NCI-H1417 treated with DMSO at 0.1 percent for 48 hours (cell line): Measurements from ENCODE around the gene TMEM163.

Experiments
- DNase-seq: peaks from one replicate; lab custom pipeline; 2025; lab: John Stamatoyannopoulos, UW

TMEM163 gene

DNA sequence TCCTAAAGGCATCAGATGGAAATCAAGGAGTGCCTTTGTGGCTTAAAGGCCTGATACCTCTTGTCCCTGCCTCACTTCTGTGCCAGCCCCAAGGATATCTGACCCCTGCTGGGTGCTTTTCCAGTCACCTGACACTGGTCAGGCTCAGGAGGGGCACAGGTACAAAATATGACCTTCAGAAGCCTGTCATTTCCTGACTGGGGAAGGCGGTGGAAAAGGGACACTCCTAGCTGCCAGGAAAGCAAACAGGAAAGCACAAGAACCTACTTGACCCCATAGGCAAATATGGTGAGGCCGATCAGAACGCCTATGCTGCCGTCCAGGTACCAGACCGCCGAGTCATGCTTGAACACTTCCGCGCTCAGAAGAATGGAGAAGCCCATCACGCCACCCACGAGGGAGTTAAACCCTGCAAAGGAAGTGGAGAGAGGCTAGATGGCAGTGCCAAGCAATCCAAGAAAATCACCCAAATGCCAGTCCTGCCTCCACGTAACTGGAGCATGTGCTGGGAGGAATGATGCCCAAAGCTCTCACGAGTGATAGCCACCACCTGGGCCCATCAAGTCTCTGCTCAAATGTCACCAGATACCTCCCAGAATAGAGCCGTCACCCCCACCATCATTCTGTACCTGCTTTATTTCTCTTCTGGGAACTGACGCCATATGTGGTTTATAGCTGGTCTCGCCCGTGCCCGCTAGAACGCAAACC is 260.9 kb downstream of the TMEM163 start:
- no peak for DNase-seq

DNA sequence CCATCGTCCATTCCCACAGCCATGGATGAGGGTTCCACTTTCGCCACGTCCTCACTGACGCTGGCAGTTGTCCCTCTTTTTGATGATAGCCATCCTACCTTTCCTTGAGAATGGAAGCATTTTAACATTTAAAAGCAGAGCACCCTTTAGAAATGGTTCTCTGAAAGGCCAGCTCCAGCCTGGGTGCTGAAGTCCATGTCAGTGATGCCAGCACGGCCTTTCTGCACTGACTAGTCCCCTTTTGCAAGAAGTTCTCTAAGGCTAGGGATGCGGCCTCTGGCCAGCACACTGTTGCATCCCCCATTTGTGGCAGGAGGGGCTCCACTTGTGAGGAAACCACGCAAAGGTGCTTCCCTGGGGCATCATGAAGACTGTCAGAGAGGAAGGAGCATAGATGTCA is 261.4 kb downstream of the TMEM163 start:
- DNase-seq, result no peak

DNA sequence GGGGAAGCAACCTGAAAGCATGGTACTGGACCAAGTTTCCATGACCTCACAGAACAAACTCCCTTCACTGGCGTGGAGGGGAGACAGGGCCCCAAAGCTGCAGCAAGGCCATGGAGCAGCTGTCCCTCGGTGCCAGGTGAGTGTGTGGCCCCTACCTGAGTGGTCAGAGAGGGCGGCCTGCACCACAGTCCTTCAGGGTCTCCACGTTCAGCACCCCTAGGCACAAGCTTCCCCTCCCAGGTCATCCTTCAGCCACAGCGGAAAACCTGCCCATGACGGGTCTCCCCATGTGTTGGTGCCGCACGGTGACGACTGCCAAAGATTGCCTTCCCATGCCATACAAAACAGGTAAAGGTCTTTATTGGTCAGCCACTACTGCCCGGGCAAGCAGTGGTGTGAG is 263.4 kb downstream of the TMEM163 start:
- no peak for DNase-seq

DNA sequence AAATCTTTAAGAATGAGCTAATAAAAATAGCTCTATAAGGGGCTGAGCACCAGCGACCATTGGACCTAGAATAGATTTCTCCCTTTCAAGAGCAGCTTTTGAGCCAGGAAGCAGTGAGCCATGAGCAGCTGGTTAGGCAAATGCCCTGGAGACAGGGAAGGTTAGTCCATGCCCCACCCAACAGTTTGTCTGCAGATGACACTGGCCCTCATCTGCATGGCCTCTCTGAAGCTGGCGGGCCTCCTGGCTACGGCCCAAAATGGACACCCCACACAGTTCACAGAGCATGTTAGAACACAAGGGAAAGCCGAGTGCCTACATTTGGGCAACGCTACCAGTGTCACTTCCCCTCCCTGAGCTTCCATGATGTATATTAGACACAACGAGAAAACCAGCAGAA is 263.9 kb downstream of the TMEM163 start:
- no peak for DNase-seq

DNA sequence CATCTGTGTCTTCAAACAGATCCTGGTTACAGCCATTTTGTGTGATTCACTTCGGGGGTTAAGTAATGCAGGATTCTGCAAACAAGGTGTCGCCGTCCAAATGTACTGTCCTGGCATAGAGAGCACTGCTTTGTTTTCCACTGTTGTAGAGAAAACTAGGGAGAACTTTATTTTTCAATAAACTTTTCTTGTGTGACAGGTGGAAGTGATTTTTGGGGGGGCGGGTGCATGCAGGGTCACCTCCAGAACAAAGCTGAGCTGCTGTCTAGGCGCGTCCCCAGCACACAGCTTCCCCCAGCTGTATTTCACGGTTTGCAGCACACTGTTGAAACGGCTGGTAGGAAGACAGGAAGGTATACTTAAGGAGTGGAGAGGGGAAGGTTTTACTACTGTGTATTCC is 264.4 kb downstream of the TMEM163 start:
- no peak for DNase-seq

DNA sequence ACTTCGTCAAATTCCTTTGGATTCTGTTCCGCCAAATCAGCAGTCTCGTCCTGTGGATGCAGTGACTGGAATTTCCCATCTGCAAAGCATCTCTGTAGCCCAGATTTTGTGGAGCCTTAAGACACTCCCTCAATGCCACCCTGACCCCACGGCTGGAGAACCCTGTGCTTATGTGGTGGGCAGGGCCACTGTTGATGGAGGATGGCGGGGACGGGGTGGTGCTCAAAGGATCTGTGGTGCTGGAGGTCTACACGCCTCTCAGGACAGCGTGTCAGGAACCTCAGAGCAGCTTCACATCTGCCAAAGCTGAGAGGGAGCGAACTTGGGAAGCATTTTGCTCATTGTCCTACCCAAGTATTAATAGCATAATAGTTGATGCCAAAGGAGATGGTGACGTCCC is 264.8 kb downstream of the TMEM163 start:
- DNase-seq, result no peak

DNA sequence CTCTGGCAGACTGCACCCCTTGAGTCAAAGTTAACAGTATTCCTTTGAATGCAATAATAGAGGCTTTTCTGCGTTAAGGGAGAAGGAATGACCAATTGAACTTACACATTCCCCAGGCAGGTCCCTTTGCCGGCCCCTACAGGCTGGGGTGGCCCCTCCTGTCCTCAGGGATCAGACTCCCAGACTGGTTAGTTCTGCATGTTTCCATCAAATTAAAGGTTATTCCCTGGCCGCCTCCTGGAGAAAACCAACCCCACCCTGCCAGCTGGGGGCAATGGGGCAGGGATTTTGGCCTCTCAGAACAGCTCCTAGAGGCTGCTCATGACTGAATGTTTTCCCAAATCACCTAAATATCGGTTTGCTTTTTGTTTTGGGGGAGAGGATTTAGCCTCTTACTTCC is 265.3 kb downstream of the TMEM163 start:
- no peak for DNase-seq

DNA sequence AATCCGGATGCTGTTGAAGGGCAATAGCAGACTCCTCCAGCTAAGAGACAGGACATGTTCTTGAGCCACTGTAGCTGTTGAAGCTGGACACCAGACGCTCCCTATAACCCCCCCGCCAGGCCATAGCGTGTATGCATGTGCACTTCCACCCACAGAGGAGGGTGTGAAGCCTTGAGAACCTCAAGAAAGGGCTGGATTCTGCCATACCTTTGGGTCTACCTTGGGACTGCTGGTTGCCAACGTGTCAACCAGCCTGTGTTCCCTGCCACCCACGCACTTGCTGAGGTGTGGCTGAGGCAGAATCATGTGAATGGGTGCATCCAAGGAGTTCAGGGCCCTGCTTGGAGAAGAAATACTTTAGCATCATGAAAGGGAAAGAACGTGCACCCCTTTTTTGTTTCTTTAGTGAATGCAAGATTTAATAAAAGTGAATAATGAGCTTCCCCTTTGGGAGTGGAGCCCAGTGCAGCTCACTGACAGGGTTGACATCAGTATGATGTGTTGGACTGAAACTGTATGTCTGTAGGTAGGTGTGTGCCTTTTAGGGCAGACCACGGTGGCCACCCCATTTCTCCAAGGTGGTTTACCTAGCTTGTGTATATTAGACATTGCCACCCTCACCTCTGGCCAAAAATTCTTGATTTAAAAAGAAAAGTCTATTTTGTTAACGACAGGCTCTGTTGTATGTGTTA is 266.6 kb downstream of the TMEM163 start:
- no peak for DNase-seq

DNA sequence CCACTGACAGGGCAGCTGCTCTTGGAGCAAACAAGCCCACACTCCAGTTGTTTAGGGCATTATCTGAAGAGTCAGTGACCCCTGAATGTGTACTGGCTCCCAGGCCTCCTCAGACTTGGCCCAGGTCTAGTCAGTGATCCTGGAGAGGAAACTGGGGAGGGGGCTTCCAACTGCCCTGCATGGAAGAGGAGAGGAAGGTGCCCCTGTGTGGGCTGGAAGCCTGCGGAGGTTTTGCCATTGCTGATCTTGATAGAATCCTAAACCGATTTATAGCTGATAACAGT is 267.5 kb downstream of the TMEM163 start:
- DNase-seq, result no peak

DNA sequence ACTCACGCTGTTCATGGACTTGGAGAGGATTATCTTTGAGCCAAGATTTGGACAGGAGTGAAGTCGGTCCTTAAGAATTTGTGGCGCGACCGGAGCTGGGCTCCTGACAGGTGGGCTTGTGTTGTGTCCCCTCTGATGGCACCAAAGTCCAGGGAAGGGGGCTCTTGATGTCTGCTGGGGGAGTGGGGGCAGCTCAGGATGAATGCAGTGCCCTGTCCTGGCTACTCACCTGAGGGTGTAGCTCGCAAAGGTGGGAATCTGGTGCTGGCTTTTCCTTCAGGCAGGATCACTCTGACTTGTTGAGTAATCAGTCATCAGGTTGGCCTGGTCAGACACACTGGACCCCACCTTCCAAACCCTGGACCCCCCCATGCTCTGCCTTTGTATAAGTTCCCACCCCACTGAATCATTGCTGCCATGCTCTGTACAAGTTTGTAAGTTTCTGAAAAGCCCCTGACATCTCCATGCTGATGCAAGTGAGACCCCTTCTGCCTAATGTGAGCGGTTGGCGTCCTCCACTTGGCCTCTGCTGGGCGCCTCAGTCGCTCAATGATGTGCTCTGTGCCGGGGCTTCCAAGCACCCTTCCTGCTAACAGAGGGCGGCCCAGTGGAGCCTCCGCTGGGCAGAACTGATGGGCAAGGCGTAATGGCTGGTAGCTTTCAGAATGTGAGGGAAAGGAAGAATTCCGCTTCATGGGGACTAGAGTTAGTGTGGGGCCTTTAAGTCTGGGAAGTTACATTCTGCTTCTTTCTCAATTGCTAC is 268.9 kb downstream of the TMEM163 start:
- DNase-seq, result no peak

DNA sequence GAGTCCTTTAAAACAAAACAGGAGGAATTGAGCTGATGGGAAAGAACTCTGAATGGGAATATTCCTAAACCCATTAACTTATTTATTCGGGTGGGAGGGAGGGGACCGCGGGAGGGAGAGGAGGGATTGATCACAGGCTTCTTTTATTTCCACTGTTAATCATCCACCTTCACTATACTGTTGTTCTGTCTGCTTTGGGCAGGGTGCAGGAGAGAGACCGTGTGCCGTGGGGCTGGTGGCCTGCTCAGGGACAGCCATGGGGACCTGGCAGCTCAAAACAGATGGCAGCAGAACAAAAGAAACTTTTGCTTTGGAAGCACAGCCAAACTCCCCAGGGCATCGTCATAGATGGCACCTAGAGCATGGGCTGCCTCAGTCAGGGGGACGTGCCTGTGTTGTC is 269.6 kb downstream of the TMEM163 start:
- DNase-seq, result no peak

DNA sequence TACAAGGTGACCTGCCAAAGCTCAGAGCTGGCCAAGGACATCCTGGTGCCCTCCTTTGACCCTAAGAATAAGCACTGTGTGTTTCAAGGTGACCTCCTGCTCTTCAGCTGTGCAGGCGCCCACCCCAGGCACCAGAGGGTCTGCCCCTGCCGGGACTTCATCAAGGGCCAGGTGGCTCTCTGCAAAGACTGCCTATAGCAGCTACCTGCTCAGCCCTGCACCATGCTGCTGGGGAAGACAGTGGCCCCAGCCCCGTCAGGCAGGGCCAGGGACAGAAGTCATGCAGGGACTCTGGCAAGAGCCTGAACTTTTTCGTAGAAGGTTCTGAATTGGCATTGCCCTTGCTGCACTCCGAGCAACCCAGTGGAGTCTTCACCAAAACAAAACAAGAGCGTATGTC is 270.1 kb downstream of the TMEM163 start:
- no peak for DNase-seq

DNA sequence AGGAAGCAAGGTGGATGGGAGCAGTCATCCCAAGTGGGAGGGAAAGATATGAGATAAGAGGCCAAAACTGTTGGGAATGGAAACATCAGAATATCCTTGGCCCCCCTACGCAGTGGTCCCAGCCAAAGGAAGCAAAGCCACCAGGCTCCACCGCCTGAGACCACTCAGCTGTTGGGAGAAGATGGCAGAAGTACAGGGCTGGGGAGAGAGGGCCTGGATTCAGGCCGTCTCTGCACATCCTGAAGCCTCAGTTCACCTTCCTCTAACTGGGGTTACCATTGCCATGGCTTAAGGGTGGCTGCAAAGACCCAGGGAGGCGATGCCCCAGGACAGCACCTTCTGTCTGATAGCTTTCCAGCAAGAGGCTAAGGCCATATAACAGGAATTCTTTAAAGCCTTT is 271.1 kb downstream of the TMEM163 start:
- DNase-seq, result no peak

DNA sequence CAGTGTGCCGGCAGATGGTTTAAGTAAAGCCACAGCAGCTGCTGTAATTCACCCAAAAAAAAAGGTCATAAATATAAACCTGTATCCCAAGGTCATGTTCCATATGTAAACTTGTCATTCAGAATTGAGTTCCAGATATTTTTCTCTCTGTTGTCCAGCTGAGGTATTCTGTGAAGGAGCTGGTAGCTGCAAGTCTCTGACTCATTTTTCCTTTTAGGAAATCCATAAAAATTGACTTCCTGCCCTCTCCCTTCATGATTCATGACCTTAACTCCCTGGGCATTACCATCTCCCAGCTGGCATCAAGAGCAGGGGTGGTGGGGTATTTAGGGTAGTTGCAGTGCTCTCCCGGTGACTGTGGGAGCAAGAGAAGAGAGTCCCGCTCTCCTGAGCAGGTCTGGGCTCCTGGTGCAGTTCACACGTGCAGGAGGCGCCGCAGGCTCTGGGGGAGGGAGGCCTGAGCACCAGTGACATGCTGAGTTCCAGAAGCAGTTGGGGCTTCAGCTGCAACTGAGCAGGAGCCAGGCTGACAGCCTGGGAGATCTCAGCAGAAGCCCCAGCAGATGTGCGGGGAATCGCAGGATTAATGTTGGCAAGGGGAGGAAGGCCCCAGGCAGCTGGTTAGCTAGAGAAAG is 272.3 kb downstream of the TMEM163 start:
- DNase-seq, result no peak

DNA sequence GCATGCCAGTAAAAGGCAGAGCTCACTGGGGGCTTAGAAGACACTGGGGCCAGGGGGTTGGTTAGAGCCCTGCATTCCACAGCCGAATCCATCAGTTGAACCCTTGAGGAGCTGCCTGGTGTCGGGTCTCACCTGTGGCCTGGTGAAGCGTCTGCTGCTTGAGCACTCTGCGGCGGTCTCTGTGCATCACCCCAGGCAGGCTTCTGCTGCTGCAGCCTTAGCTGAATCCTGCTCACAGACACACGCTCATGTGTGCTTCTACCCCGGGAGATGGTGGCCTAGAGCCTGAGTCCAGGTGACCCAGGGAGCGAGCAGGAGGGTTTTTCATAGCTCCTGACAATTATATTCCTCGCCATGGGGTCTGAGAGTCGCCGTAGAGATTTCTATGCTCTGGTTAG is 272.8 kb downstream of the TMEM163 start:
- no peak for DNase-seq

DNA sequence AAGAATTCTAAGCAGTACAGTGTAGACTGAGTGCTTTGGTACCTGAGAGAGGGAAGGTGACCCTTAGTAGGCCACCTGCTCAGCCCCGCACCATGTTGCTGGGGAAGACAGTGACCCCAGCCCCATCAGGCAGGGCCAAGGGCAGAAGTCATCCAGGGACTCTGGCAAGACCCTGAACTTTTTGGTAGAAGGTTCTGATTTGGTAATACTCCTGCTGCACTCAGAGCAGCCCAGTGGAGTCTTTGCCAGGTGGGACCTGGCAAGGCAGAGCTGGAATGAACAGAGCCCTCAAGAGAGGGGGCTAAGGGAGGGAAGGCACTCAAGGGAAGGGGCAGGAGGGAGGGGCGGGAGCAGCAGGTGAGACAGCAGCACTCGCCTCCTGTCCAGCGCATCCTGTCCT is 273.7 kb downstream of the TMEM163 start:
- no peak for DNase-seq

DNA sequence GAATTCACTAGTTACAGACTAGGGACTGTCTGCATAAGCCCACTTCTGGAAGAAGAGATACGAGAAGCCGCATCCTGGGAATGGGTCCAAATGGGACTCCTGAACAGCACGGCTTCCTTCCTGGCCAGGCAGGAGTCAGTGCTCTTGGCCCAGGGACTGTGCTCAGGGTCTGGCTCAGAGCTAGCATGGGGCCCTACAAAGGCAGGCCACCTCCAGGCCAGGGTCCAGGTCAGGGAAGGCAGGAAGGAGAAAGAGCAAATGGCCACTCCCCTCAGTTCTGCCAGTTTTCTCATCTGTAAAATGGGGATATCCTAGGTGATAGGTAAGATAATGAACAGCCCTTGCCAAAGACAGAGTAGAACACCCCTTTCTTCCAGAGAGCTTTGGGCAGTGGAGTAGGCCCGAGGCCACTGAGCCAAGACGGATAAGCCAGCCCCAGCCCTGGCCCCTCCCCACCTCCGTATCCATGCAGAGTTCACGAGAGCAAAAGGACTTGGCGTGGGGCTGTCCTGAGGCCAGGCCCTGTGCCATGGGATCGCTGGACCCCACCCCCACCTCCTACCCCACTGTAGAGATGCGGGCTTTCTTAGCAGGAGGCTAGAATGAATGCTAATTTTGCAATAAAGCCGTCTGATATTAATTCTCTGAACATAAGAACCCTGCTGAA is 274.9 kb downstream of the TMEM163 start:
- no peak for DNase-seq

DNA sequence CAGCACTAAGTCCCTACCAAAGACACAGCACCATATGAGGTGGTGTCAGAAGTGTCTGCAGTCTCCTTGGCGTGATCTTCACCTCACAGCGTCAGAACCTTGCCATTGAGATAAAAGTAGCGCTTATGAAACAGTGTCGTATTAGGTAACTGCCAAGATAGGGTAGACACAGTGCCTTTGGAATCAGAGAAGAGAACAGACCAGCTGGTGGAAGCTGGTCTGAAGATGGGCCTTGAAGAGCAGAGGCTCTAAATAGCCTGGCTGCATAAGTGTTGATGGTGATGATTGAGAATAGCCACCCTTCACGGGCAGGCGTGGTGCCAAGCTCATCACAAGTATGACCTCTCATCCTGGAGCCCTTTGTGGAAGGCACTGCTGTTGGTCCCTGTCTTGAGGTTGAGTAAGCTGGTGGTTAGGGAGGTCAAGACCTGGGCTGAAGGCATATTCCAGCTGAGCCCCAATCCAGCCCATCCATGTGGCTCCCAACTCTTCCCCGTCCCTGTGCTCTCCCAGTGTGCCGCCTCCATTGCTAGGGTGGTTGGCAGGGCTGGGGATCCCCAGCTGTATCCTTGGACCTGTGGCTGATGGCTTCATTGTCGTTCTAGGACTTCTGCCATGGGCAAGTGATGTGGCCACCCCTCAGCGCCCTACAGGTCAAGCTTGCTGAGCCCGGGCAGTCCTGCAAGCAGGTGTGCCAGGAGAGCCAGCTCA is 277.5 kb downstream of the TMEM163 start:
- no peak for DNase-seq

DNA sequence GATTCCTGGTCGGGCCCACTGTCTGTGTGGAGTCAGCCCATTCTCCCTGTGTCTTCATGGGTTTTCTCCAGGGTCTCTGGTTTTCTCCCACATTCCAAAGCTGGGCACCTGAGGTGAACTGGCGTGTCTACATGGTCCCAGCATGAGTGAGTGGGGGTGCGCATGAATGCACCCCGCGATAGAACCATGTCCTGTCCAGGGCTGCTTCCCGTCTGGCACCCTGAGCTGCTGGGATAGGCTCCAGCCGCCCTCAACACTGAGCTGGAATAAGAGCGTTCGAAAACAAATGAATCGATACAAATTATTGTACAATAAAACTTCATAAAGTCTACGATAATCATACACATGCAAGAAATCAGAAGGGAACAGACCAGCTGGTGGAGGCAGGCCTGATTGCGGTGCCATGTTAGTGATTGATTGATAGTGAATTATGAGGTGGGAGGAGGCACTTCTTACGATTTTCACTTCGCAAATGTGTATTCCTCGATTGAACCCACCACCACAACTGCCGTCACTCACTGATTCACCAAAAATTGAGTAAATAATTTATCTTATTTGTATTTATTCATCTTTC is 278.4 kb downstream of the TMEM163 start:
- no peak for DNase-seq

DNA sequence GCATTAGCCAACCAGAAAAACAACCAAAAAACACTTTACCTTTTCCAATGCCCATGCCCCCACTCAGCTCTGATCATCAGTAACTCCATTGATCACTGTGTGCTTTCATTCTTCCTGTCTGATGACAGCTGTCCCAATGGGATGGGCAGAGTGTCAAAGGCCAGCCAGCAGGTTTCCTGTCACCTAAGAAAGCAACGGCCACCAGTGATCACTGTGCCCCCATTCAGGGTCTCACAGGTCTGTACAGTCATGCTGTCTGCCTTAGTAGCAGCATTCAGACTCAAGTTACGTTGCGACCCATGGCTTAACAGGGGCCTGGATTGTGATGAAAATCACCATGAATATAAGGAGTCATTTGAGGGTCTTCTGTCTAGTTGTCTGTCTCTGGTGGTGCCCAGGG is 280.4 kb downstream of the TMEM163 start:
- no peak for DNase-seq

DNA sequence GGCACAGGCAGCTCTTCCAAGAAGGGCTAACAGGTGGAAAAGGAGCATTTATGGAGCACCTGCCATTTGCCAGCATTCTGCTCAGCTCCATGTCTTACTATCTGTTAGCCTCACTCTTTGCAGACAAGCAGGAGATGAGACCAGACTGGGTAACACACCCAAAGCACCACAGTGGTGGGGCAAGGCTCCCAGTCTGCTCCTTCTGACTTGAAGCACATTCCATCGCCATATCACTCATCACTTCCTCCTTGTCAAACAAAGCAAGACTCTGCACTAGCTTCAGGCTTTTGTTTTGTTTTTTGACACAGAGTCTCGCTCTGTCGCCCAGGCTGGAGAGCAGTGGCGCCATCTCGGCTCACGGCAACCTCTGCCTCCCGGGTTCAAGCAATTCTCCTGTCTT is 282.1 kb downstream of the TMEM163 start:
- no peak for DNase-seq
